Measurements from ENCODE around the gene RNF7.

RNF7 gene

GRCh38 chr3:141767066-141767465 is 29.0 kb downstream of the RNF7 start:
- H3K79me2 ChIP-seq (ENCODE audit: low read length) = no peaks in the 10 kb centered on the region
- no peak overlapping the region for H3K9ac ChIP-seq (ENCODE audit: low read length)
- no peak overlapping the region for H2AFZ ChIP-seq (ENCODE audit: low read depth, low read length)
- H3K36me3 ChIP-seq (replicated peaks; ENCODE audit: low read depth, low read length) = no peaks in the 10 kb centered on the region
- H4K20me1 ChIP-seq (ENCODE audit: insufficient read depth, low read length) = no peaks in the 10 kb centered on the region
- TF ChIP-seq EZH2phosphoT487 (IDR thresholded peaks at IDR 0.05; ENCODE audit: low read depth) (no peak), CTCF (IDR thresholded peaks at IDR 0.05; ENCODE audit: low read depth, low read length) (no peak)
- H3K4me3 ChIP-seq (ENCODE audit: low read length) = no peak overlapping the region
- no peak overlapping the region for H3K27ac ChIP-seq (ENCODE audit: low read length)
- H3K4me1 ChIP-seq (ENCODE audit: low read length) = no peaks in the 10 kb centered on the region
- no peaks in the 10 kb centered on the region for H3K27me3 ChIP-seq (ENCODE audit: low read depth, low read length)
- H3K9me3 ChIP-seq (ENCODE audit: insufficient read depth, low read length) = no peaks in the 10 kb centered on the region
- H3K4me2 ChIP-seq (ENCODE audit: low read length) = no peak overlapping the region

GRCh38 chr3:141769221-141769894 is 31.3 kb downstream of the RNF7 start:
- Histone ChIP-seq H3K9me3 (ENCODE audit: insufficient read depth, low read length) (no peaks in the 10 kb centered on the region), H3K4me1 (ENCODE audit: low read length) (no peaks in the 10 kb centered on the region), H3K27me3 (ENCODE audit: low read depth, low read length) (no peaks in the 10 kb centered on the region), H3K79me2 (ENCODE audit: low read length) (no peaks in the 10 kb centered on the region), H3K9ac (ENCODE audit: low read length) (no peak overlapping the region), H3K4me2 (ENCODE audit: low read length) (no peak overlapping the region), H3K27ac (ENCODE audit: low read length) (no peak overlapping the region), H4K20me1 (ENCODE audit: insufficient read depth, low read length) (no peaks in the 10 kb centered on the region), H2AFZ (ENCODE audit: low read depth, low read length) (no peak overlapping the region), H3K4me3 (ENCODE audit: low read length) (no peak overlapping the region), H3K36me3 (replicated peaks; ENCODE audit: low read depth, low read length) (no peaks in the 10 kb centered on the region)
- no peak for TF ChIP-seq CTCF (IDR thresholded peaks at IDR 0.05; ENCODE audit: low read depth, low read length)
- no peak for TF ChIP-seq EZH2phosphoT487 (IDR thresholded peaks at IDR 0.05; ENCODE audit: low read depth)

- Histone ChIP-seq H3K79me2 (ENCODE audit: low read length) (no peaks in the 10 kb centered on the region), H4K20me1 (ENCODE audit: insufficient read depth, low read length) (no peaks in the 10 kb centered on the region), H3K27ac (ENCODE audit: low read length) (no peak overlapping the region), H3K9me3 (ENCODE audit: insufficient read depth, low read length) (no peaks in the 10 kb centered on the region), H3K27me3 (ENCODE audit: low read depth, low read length) (no peaks in the 10 kb centered on the region), H3K9ac (ENCODE audit: low read length) (no peak overlapping the region), H3K4me3 (ENCODE audit: low read length) (no peak overlapping the region), H3K4me2 (ENCODE audit: low read length) (no peak overlapping the region), H2AFZ (ENCODE audit: low read depth, low read length) (no peak overlapping the region), H3K36me3 (replicated peaks; ENCODE audit: low read depth, low read length) (no peaks in the 10 kb centered on the region), H3K4me1 (ENCODE audit: low read length) (no peaks in the 10 kb centered on the region)
- TF ChIP-seq CTCF (IDR thresholded peaks at IDR 0.05; ENCODE audit: low read depth, low read length) (no peak), EZH2phosphoT487 (IDR thresholded peaks at IDR 0.05; ENCODE audit: low read depth) (no peak)
These were observed 35.6 kb downstream of the RNF7 start for GRCh38 chr3:141773676-141774075.

DNA sequence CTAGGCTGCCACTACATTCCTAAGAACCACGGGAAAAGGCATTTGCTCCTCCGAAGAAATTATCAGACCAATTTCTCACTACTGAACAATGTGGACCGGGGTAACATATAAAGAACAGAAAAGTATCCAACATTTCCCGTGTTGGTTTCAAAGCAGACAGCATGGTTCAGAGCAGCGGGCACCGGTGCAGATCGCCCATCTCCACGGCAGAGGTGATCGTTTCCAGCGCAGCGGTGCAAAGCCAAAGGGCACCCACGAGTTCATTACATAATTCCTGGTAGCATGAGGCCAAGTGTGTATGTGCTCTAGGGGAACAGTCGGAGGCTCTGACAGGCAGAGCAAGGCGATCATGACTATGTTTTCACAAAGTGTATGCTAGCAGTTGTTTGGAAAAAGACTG is 38.3 kb downstream of the RNF7 start:
- no peak for TF ChIP-seq EZH2phosphoT487 (IDR thresholded peaks at IDR 0.05; ENCODE audit: low read depth)
- TF ChIP-seq CTCF (IDR thresholded peaks at IDR 0.05; ENCODE audit: low read depth, low read length) = no peak
- no peaks in the 10 kb centered on the region for H3K9me3 ChIP-seq (ENCODE audit: insufficient read depth, low read length)
- H4K20me1 ChIP-seq (ENCODE audit: insufficient read depth, low read length) = no peaks in the 10 kb centered on the region
- no peaks in the 10 kb centered on the region for H3K4me1 ChIP-seq (ENCODE audit: low read length)
- H3K4me3 ChIP-seq (ENCODE audit: low read length) = no peak overlapping the region
- no peaks in the 10 kb centered on the region for H3K79me2 ChIP-seq (ENCODE audit: low read length)
- H3K36me3 ChIP-seq (replicated peaks; ENCODE audit: low read depth, low read length) = no peaks in the 10 kb centered on the region
- no peaks in the 10 kb centered on the region for H3K27me3 ChIP-seq (ENCODE audit: low read depth, low read length)
- no peak overlapping the region for H3K9ac ChIP-seq (ENCODE audit: low read length)
- no peak overlapping the region for H2AFZ ChIP-seq (ENCODE audit: low read depth, low read length)
- H3K27ac ChIP-seq (ENCODE audit: low read length) = no peak overlapping the region
- no peak overlapping the region for H3K4me2 ChIP-seq (ENCODE audit: low read length)

Measured in OCI-LY3 (cell line).